Activated CD4-positive, alpha-beta T cell treated with anti-CD3 and anti-CD28 coated beads, Interleukin-2, amount 10 ng/mL, durations not matched to agents 7 days and 5 days (primary cell): ENCODE measurements around the gene PWP2. TPM values are rescaled to one million over a fixed set of nuclear protein-coding genes. Genes with fewer than 3 reads are reported as not detected.
"Not testable (repeated sequence)": the region's sequence is repeated elsewhere in the genome, so short reads cannot be mapped to it uniquely, and the experiment has no call there.

Source experiments
- CTCF ChIA-PET: fragments of 350-600 bp; sonication (Branson Sonifier 250); formaldehyde crosslinking; loops from one replicate; lab custom pipeline; 2021; ENCODE audit warnings: antibody characterized with exemption; lab: Charles Lee
- POLR2A ChIA-PET: fragments of 350-600 bp; sonication (Branson Sonifier 250); formaldehyde crosslinking; loops from one replicate; lab custom pipeline; 2021; ENCODE audit warnings: antibody characterized with exemption; lab: Charles Lee
- DNase-seq: peaks from one replicate; pipeline ENCODE4 v3.0.0-alpha.2; 2020
- H3K27ac Mint-ChIP-seq: one replicate; pipeline ENCODE4 v1.8.0; 2021; ENCODE audit warnings: mild to moderate bottlenecking, moderate library complexity, mixed read lengths
- H3K27me3 Mint-ChIP-seq: one replicate; pipeline ENCODE4 v1.8.0; 2021; ENCODE audit warnings: mixed read lengths
- H3K36me3 Mint-ChIP-seq: one replicate; pipeline ENCODE4 v1.8.0; 2021; ENCODE audit warnings: low read depth, mixed read lengths
- H3K4me1 Mint-ChIP-seq: one replicate; pipeline ENCODE4 v1.8.0; 2021; ENCODE audit warnings: mixed read lengths
- H3K4me3 Mint-ChIP-seq: one replicate; pipeline ENCODE4 v1.8.0; 2021; ENCODE audit warnings: mild to moderate bottlenecking, moderate library complexity, mixed read lengths
- H3K9me3 Mint-ChIP-seq: one replicate; pipeline ENCODE4 v1.8.0; 2021; ENCODE audit warnings: mixed read lengths
- total RNA-seq, 2 experiments: library from RNA; stranded (reverse); gene quantifications; one replicate each; pipeline ENCODE4 v1.2.3, GENCODE V29; 2021

PWP2 gene
- total RNA-seq = 10 to 100 TPM; 24.2 to 29.0 TPM

DNA sequence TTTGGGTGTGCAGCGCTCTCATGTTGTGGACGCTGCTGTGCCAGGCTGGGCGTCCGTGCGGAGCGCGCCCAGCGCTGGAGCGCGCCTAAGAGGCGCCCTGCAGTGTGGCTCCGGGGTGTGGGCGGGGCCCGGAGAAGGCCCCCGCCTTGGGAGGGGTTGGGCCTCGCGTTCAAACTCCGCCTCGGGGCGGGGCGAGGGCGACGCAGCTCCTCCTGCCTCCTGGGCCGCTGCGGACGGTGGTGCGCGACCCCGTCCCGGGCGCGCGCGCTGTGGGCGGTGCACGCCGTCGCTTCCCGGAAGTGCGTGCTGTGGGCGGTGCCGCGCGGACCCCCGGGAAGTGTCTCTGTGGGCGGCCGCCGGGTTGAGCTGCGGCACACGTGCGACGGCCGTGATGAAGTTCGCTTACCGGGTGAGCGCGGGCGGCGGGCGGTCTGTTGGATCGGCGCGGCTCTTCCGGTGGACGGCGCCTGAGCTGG, at the start of gene PWP2:
Gene PWP2, plus strand, starts transcription at position 374 of the 476 bp plus-strand sequence. Its CDS starts 18 bp downstream, at position 392.
- H3K27ac Mint-ChIP-seq, H3K9me3 Mint-ChIP-seq, H3K27me3 Mint-ChIP-seq, H3K36me3 Mint-ChIP-seq, H3K4me1 Mint-ChIP-seq, POLR2A ChIA-PET: not testable (repeated sequence)
- H3K4me3 Mint-ChIP-seq = peak within 1 kb of the TSS; percentile 32
- DNase-seq = peak; percentile 67
- CTCF ChIA-PET = interaction anchor here (0.5 kb wide), 1 partner anchor 12 kb away, joined by 3 read pairs; no protein-coding TSS in a partner anchor

GRCh38 chr21:44057960-44058651, 49.1 kb upstream of the PWP2 start:
- H3K9me3 Mint-ChIP-seq = no peaks in the 10 kb centered on the region
- peaks cover 16% of the 10 kb centered on the region for H3K4me1 Mint-ChIP-seq
- POLR2A ChIA-PET = interaction anchor here (0.5 kb wide), 1 partner anchor 18 kb away, joined by 4 read pairs; no protein-coding TSS in a partner anchor
- H3K27ac Mint-ChIP-seq = peak overlapping the region; percentile 90
- peak overlapping the region; percentile 53 for H3K4me3 Mint-ChIP-seq
- H3K27me3 Mint-ChIP-seq = no peaks in the 10 kb centered on the region
- peaks cover 45% of the 10 kb centered on the region for H3K36me3 Mint-ChIP-seq
- DNase-seq = peak; percentile 21
- CTCF ChIA-PET = interaction anchor here (0.5 to 3.1 kb wide), 7 partner anchors 9 to 26 kb away, joined by 3 to 10 read pairs (median 4); no protein-coding TSS in a partner anchor

GRCh38 chr21:44058652-44058964, 48.6 kb upstream of the PWP2 start:
- H3K27ac Mint-ChIP-seq = peak overlapping the region; percentile 28
- POLR2A ChIA-PET = interaction anchor here (0.5 kb wide), 1 partner anchor 18 kb away, joined by 4 read pairs; no protein-coding TSS in a partner anchor
- CTCF ChIA-PET = interaction anchor here (0.5 to 3.1 kb wide), 4 partner anchors 12 to 25 kb away, joined by 4 to 10 read pairs (median 4); no protein-coding TSS in a partner anchor
- no peak overlapping the region for H3K4me3 Mint-ChIP-seq
- peaks cover 49% of the 10 kb centered on the region for H3K36me3 Mint-ChIP-seq
- DNase-seq = no peak
- no peaks in the 10 kb centered on the region for H3K9me3 Mint-ChIP-seq
- no peaks in the 10 kb centered on the region for H3K27me3 Mint-ChIP-seq
- H3K4me1 Mint-ChIP-seq = peaks cover 16% of the 10 kb centered on the region

- Mint-ChIP-seq H3K4me1 (peaks cover 18% of the 10 kb centered on the region), H3K36me3 (peaks cover 50% of the 10 kb centered on the region), H3K9me3 (no peaks in the 10 kb centered on the region), H3K4me3 (no peak overlapping the region), H3K27me3 (no peaks in the 10 kb centered on the region), H3K27ac (no peak overlapping the region)
- ChIA-PET CTCF (interaction anchor here (0.5 to 3.1 kb wide), 3 partner anchors 11 to 19 kb away, joined by 4 to 10 read pairs (median 4); no protein-coding TSS in a partner anchor), POLR2A (no interaction called here)
- DNase-seq = no peak
Observed at GRCh38 chr21:44058981-44059380, 48.2 kb upstream of the PWP2 start.

GRCh38 chr21:44059710-44060109, 47.5 kb upstream of the PWP2 start:
- no peaks in the 10 kb centered on the region for H3K9me3 Mint-ChIP-seq
- CTCF ChIA-PET = interaction anchor here (3.1 kb wide), 1 partner anchor 15 kb away, joined by 10 read pairs; no protein-coding TSS in a partner anchor

GRCh38 chr21:44062380-44062779, 44.8 kb upstream of the PWP2 start:
- CTCF ChIA-PET = interaction anchor here (0.9 to 1.2 kb wide), 2 partner anchors 16 to 22 kb away, joined by 3 to 4 read pairs; no protein-coding TSS in a partner anchor

More at GRCh38 chr21:44059710-44060109, 47.5 kb upstream of the PWP2 start:
- peaks cover 52% of the 10 kb centered on the region for H3K36me3 Mint-ChIP-seq
- H3K4me1 Mint-ChIP-seq = peaks cover 23% of the 10 kb centered on the region
- no peak overlapping the region for H3K27ac Mint-ChIP-seq
- POLR2A ChIA-PET = no interaction called here
- DNase-seq = no peak
- no peaks in the 10 kb centered on the region for H3K27me3 Mint-ChIP-seq
- no peak overlapping the region for H3K4me3 Mint-ChIP-seq

DNA sequence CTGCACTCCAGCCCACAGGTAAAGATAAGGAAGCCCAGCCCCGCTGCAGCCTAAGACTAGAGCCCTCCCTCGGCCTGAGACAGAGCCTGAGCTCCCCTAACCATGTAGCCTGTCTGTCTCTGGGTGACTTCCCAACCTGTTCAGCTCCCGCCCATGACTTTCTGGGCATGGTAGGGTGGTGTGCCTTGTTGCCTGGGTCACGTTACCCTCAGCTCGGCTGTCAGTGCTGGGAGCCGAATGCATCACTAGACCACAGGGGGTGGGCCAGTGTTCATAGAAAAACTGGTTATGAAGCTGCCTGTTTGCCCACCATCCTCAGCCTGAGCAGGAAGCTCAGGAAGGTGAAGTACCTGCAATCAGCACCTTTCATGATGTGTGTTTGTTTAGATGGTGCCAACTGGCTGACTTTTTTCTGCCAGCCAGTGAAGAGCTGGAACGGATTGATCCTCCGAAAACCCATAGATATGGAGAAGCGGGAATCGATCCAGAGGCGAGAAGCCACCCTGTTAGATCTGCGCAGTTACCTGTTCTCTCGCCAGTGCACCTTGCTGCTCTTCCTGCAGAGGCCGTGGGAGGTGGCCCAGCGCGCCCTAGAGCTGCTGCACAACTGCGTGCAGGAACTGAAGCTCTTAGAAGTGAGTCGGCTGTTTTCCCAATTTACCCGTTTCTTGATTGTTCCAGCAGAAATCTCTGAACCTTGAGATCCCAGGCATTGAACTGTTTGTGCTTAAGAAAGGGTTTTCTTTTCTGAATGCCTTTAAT, 43.9 kb upstream of the PWP2 start:
- Mint-ChIP-seq H3K4me3 (no peak overlapping the region), H3K36me3 (peaks cover 52% of the 10 kb centered on the region), H3K4me1 (peaks cover 41% of the 10 kb centered on the region), H3K27ac (peak overlapping the region; percentile 68), H3K27me3 (no peaks in the 10 kb centered on the region), H3K9me3 (no peaks in the 10 kb centered on the region)
- ChIA-PET POLR2A (no interaction called here), CTCF (interaction anchor here (0.5 to 1.4 kb wide), 7 partner anchors 13 to 27 kb away, joined by 3 to 4 read pairs (median 3); no protein-coding TSS in a partner anchor)
- no peak for DNase-seq

More at GRCh38 chr21:44062380-44062779, 44.8 kb upstream of the PWP2 start:
- no peak for DNase-seq
- H3K4me3 Mint-ChIP-seq = no peak overlapping the region
- H3K27ac Mint-ChIP-seq = no peak overlapping the region
- H3K27me3 Mint-ChIP-seq = no peaks in the 10 kb centered on the region
- POLR2A ChIA-PET = no interaction called here
- no peaks in the 10 kb centered on the region for H3K9me3 Mint-ChIP-seq
- H3K36me3 Mint-ChIP-seq = peaks cover 52% of the 10 kb centered on the region
- H3K4me1 Mint-ChIP-seq = peaks cover 42% of the 10 kb centered on the region

- Mint-ChIP-seq H3K9me3 (no peaks in the 10 kb centered on the region), H3K27ac (peak overlapping the region; percentile 96), H3K36me3 (peaks cover 45% of the 10 kb centered on the region), H3K27me3 (no peaks in the 10 kb centered on the region), H3K4me3 (peak overlapping the region; percentile 53), H3K4me1 (peaks cover 39% of the 10 kb centered on the region)
- DNase-seq = no peak
- ChIA-PET CTCF (interaction anchor here (0.6 to 4.0 kb wide), 5 partner anchors 14 to 328 kb away, joined by 3 to 17 read pairs (median 3); no protein-coding TSS in a partner anchor), POLR2A (interaction anchor here (0.6 to 1.2 kb wide), 2 partner anchors 19 to 374 kb away, joined by 3 read pairs; no protein-coding TSS in a partner anchor)
Observed at GRCh38 chr21:44064852-44065403, 42.3 kb upstream of the PWP2 start.

- Mint-ChIP-seq H3K27me3 (no peaks in the 10 kb centered on the region), H3K27ac (peak overlapping the region; percentile 96), H3K36me3 (peaks cover 45% of the 10 kb centered on the region), H3K4me3 (peak overlapping the region; percentile 53), H3K9me3 (no peaks in the 10 kb centered on the region), H3K4me1 (peaks cover 40% of the 10 kb centered on the region)
- peak; percentile 87 for DNase-seq
- ChIA-PET POLR2A (interaction anchor here (0.6 to 1.2 kb wide), 2 partner anchors 18 to 374 kb away, joined by 3 read pairs; no protein-coding TSS in a partner anchor), CTCF (interaction anchor here (0.9 to 4.0 kb wide), 4 partner anchors 13 to 46 kb away, joined by 3 to 17 read pairs (median 3); no protein-coding TSS in a partner anchor)
Observed at GRCh38 chr21:44065428-44065827, 41.8 kb upstream of the PWP2 start.

- Mint-ChIP-seq H3K27me3 (no peaks in the 10 kb centered on the region), H3K4me3 (peak overlapping the region; percentile 53), H3K4me1 (peaks cover 40% of the 10 kb centered on the region), H3K9me3 (no peaks in the 10 kb centered on the region), H3K36me3 (peaks cover 47% of the 10 kb centered on the region), H3K27ac (peak overlapping the region; percentile 96)
- CTCF ChIA-PET = interaction anchor here (1.0 to 4.0 kb wide), 4 partner anchors 9 to 47 kb away, joined by 3 to 17 read pairs (median 4); no protein-coding TSS in a partner anchor
- DNase-seq = no peak
- POLR2A ChIA-PET = interaction anchor here (1.2 kb wide), 1 partner anchor 18 kb away, joined by 3 read pairs; no protein-coding TSS in a partner anchor
Observed at GRCh38 chr21:44066116-44066515, 41.1 kb upstream of the PWP2 start.

- DNase-seq = no peak
- peak overlapping the region; percentile 77 for H3K27ac Mint-ChIP-seq
- H3K4me1 Mint-ChIP-seq = peaks cover 40% of the 10 kb centered on the region
- no peak overlapping the region for H3K4me3 Mint-ChIP-seq
- CTCF ChIA-PET = interaction anchor here (0.7 to 4.0 kb wide), 5 partner anchors 8 to 238 kb away, joined by 3 to 17 read pairs (median 4); no protein-coding TSS in a partner anchor
- no peaks in the 10 kb centered on the region for H3K27me3 Mint-ChIP-seq
- no peaks in the 10 kb centered on the region for H3K9me3 Mint-ChIP-seq
- POLR2A ChIA-PET = no interaction called here
- peaks cover 51% of the 10 kb centered on the region for H3K36me3 Mint-ChIP-seq
Observed at GRCh38 chr21:44067011-44067839, 40.0 kb upstream of the PWP2 start.
